GM12865 (cell line): Measurements from ENCODE around the gene UNC5B.

Source experiments
- DNase-seq: peaks from one replicate; pipeline ENCODE4 v3.0.0; 2010; ENCODE audit warnings: low read depth
- H3K4me3 ChIP-seq: 2 replicates; pipeline ENCODE4 v1.5.1; 2011; ENCODE audit warnings: mild to moderate bottlenecking, low read depth, low read length, control low read depth
- CTCF ChIP-seq: IDR thresholded peaks from 2 replicates; pipeline ENCODE4 v1.5.1; 2011; ENCODE audit warnings: low read length, control low read depth, low read depth, inconsistent platforms; ENCODE audit not compliant: insufficient read depth; ENCODE audit errors: missing control alignments

The UNC5B gene

DNA sequence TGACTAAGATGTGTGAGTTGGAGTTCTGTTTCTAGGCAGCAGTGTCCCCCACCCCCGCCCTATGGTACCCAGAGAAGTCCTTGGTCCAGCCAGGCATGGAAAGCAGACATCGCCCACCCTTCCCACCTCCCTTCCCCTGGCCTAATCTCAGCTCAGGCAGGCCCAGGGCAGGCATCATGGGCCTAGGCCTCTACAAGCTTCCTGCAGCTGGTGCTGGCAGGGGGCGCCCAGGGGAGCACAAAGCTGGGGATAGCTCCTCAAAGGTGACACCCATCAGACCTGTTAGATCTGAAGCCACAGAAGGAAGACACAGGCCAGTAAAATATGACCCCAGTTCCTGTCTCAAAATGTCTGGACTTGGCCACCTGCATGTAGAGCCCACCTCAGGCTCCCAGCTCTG is 18.9 kb upstream of the UNC5B start:
- DNase-seq = no peak
- TF ChIP-seq CTCF = no peak
- H3K4me3 ChIP-seq = no peak overlapping the region

- no peak overlapping the region for H3K4me3 ChIP-seq
- no peak for TF ChIP-seq CTCF
- no peak for DNase-seq
Measured at GRCh38 chr10:71197955-71198354, 14.4 kb upstream of the UNC5B start.

DNA sequence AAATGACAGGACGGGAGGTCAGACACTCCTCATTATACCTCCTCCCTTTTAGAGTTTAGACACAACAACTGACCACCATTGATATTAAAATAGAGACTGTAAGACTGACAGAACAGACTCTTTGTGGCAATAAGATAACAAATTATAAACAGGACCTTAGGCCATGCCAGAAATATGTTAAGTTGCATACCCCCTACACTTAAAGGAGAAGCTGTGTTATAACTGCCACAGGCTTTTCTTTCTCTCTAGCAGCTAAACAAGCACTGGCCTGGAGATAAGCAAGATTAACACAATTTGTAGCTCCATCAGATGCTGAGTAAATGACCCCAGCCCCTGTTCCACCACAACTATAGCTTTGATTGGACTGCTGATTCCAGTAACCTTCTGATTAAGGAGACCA is 10.5 kb upstream of the UNC5B start:
- H3K4me3 ChIP-seq = no peak overlapping the region
- no peak for DNase-seq
- no peak for TF ChIP-seq CTCF

- H3K4me3 ChIP-seq = no peak overlapping the region
- DNase-seq = no peak
- no peak for TF ChIP-seq CTCF
Measured at GRCh38 chr10:71202314-71202713, 10.1 kb upstream of the UNC5B start.

GRCh38 chr10:71203124-71203523 is 9.2 kb upstream of the UNC5B start:
- DNase-seq = no peak
- no peak for TF ChIP-seq CTCF

DNA sequence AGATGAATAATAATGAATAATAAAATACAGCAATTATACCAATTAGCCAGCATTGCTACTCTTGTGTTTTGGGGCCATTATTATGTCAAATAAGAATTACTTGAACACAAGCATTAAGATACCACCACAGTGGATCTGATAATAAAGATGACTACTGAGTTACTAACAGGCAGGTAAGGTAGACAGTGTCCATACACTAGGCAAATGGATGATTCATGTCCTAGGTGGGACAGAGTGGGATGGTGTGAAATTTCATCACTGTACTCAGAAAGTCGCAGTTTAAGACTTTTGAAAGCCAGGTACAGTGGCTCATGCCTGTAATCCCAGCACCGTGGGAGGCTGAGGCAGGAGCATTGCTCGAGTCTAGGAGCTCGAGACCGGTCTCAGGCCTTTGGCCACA is 8.7 kb upstream of the UNC5B start:
- no peak for DNase-seq
- H3K4me3 ChIP-seq = no peak overlapping the region
- TF ChIP-seq CTCF = no peak

More at GRCh38 chr10:71203124-71203523, 9.2 kb upstream of the UNC5B start:
- H3K4me3 ChIP-seq = no peak overlapping the region

DNA sequence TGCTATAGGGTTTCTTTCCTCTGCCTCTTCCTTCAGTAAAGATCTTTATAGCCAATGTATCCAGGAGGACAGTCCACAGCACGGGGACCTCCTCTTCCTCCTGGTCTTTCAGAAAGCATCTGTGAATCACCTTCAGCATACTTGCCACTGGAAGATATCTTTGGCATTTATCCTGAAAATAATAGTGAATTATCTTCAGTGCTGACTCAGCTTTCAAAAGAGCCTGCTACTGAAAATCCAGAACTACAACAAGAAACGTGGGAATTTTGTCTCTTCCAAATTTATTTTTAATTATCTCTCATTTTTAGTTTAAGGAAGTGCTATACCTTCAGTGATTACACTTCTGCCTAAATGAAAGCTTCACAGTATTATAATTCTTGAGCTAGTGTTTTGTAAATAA is 7.6 kb upstream of the UNC5B start:
- no peak for TF ChIP-seq CTCF
- DNase-seq = no peak
- no peak overlapping the region for H3K4me3 ChIP-seq
